GM21526 (cell line): ENCODE measurements around the gene NFKBIB.

ENCODE experiments used
- ATAC-seq: cut with Tn5 transposase; IDR thresholded peaks from one replicate; pipeline ENCODE4 v1.9.1; 2021; ENCODE audit warnings: moderate library complexity; ENCODE audit not compliant: unreplicated experiment, low FRiP score

The NFKBIB gene

DNA sequence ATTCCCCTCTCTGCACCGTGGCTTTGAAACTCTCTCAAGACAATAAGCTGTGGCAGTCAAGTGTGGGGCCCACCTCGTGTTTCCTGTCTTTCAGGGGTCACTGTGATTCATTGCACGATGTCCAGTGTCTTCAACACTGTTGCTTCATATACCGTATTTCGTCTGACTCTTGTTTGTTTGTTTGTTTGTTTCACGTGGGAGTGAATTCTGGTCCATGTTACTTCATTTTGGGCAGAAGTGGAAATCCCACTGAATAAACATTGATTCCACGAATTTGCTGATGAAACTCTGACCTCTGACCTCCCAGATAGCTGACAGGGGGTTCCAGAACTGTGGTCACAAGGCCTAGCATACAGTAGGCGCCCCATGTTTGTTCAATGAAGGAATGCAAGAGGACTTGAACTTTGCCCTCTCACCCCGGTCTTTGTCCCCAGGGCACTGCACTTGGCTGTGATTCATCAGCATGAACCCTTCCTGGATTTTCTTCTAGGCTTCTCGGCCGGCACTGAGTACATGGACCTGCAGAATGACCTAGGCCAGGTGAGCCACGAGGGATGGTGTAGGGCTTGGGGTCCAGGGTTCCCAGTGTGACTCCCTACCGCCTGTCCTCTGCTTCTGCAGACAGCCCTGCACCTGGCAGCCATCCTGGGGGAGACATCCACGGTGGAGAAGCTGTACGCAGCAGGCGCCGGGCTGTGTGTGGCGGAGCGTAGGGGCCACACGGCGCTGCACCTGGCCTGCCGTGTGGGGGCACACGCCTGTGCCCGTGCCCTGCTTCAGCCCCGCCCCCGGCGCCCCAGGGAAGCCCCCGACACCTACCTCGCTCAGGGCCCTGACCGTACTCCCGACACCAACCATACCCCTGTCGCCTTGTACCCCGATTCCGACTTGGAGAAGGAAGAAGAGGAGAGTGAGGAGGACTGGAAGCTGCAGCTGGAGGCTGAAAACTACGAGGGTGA lies 5.1 kb downstream of the NFKBIB start:
- ATAC-seq = no peak

DNA sequence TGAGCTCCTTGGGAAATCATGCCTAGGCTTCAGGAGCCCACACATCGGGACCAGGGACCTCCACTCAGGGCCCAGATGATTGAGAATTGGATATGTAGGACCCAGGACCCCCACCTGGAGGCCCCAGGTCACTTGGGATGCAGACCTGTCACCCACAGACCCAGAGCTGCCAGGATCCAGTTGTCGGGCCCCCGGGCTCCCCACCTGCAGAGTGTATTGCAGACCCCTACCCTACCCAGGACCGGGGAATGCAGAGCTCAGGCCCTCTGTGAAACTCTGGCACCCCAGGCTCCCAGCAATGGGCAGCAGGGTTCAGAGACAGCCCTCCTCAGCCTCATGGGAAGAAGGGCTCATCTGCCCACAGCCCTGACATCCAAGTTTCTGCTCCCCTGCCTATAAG lies 5.9 kb downstream of the NFKBIB start:
- ATAC-seq = no peak

DNA sequence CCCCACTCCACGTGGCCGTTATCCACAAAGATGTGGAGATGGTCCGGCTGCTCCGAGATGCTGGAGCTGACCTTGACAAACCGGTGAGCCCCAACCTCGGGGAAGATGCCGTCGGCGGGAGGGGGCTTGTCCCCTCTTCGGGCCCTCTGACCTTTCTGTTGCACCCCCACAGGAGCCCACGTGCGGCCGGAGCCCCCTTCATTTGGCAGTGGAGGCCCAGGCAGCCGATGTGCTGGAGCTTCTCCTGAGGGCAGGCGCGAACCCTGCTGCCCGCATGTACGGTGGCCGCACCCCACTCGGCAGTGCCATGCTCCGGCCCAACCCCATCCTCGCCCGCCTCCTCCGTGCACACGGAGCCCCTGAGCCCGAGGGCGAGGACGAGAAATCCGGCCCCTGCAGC lies 7.5 kb downstream of the NFKBIB start:
- no peak for ATAC-seq

- ATAC-seq = no peak
Observed at GRCh38 chr19:38907670-38908069, 7.9 kb downstream of the NFKBIB start.

DNA sequence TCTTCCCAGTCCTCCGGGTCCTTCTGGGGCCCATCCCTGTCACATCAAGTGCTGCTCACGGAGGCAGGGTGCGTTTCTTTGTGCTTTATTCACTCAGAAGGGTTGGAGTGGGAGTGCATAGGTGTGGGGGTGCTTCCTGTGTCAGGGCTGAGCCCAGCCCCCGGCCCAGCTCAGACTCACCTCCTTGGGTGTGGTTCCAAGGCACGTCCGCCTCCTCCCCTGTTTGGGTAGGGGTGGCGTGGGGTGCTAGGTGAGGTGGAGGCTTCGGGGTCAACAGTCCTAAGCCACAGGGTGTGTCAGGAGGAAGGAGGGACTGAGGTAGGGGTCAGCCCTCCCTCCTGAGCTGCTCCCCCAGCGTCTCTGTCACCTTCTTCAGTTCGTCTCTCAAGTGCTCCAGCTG lies 9.1 kb downstream of the NFKBIB start:
- no peak for ATAC-seq

DNA sequence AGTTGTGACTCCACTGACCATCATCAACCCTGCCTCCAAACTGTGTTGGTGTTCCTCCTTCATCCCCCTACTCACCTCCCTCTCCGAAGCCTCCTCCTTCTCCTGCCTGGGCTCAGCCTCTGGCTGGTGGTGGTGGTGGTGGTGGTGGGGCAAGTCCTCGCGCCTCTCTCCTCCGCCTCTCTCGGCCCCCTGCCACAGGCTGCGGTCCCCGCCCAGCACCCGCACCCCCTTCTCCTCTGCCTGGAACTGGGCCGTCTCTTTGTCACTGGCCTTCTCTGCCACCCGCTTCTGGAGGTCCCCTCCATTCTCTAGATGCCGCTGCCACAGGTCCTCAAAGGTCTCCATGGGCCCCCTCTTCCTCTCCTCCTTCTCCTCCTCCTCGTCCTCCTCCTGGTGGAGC lies 10.7 kb downstream of the NFKBIB start:
- ATAC-seq = no peak

DNA sequence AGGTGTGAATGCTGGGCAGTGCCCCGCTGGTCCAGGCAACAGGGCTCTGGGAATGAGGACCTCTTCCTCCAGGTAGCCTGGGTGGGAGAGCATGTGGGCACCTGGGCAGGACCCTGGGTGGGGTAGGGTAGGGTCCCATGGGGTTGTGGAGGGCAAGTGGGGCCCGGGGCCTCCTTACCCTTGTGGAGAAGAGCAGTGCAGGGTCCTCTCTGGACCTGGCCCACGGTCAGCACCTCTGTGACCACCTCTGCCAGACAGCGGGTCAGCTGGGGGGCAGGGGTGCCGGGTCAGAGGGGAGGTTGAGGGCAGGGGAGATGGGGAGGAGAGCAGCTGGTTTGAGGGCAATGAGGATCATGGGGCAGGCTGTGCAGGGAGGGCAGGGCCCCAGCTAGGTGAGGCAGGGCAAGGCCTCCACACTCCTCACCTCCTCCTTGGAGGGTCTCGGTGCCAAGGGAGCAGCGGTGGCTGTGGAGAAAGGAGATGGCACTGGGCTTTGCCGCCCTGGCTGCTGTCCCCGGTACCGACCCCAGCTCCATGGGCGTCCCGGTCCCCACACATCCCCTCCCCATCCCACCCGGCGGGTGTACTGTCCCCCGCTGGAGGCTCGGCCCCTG lies 11.7 kb downstream of the NFKBIB start:
- ATAC-seq = no peak

GRCh38 chr19:38912600-38913514 lies 13.1 kb downstream of the NFKBIB start:
- ATAC-seq = no peak

- ATAC-seq = no peak
Observed at GRCh38 chr19:38913958-38914357, 14.2 kb downstream of the NFKBIB start.

DNA sequence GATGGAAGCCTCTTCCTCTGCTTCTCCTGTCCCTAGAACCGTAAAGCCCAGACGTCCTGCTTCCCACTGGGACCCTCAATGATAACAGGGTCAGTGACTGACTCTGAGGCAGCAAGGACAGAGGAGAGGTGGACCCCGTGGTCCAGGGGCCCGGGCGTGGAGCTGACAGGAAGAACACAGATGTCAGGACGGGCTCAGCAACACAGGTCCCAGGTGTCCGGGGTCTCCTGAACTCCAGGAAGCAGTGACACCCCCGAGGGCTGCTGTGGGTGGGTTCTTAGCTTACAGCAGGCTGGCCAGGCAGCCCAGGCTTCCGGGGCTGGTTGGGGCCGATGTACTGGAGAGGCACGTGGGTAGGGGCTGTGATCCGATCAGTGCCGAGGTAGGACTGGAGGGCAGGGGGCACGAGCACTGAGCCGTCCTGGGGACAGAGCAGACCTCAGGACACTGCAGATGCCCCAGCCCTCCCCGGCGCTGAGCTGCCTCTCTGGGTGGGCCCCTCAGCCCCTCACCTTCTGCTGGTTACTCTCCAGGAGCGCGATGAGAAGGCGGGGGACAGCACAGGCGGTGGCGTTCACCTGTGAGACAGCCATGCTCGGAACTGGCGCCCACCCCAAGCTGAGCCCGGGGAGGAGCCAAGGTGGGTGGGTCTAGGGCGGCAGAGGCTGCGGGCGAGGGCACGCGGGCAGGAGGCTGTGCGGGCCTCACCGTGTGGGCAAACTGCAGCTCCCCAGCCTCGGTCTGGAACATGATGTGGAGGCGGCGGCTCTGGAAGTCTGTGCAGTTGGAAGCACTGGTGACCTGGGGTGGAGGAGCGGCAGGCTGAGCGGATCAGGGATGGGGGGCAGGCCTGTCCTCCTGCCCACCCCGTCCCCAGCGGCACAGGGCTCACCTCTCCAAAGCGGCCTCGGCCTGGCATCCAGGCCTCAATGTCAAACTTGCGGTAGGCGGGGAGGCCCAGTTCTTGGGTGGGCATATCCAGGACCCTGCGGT lies 15.9 kb downstream of the NFKBIB start:
- no peak for ATAC-seq

DNA sequence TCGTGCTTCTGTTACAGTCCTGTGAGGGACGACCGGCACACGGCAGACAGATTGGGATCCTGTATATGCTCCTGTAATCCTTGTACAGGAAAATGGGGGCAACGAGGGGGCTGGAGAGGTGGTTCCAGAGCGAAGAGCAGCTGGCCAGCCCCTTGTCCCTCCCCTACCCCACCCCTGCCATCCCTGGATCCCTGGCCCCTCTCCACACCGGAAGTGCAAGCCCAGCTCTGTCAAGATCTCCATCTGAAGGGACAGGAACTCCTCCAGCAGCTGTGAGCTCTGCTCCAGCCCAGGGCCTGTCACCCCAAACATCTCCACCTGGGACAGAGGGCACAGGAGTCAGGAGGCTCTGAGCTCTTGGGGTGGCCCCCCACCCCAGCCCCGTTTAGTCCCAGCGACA lies 17.7 kb downstream of the NFKBIB start:
- ATAC-seq = no peak

- no peak for ATAC-seq
Observed at GRCh38 chr19:38917921-38918491, 18.2 kb downstream of the NFKBIB start.

DNA sequence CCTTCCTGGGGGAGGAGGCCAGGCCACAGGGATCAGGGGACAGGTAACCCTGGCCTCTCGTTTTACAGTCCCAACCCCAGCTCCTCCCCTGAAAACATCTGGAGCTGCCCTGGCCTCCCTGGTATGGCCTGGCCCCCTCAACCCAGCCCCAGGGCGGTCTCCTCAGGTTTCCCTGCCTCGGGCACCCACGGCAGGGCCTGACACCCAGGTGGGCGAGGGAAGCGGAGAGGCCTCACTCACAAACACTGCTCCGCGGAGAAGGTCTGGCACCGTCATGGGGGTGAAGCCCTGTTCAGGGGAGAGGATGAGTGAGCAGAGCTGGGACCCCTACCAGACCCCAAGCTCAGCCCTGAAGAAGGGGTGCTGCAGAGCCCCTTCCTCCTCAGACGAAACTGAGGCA lies 18.8 kb downstream of the NFKBIB start:
- ATAC-seq = no peak

- ATAC-seq = no peak
Observed at GRCh38 chr19:38919837-38920601, 20.2 kb downstream of the NFKBIB start.

GRCh38 chr19:38920602-38921419 lies 21.0 kb downstream of the NFKBIB start:
- no peak for ATAC-seq

- ATAC-seq = no peak
Observed at GRCh38 chr19:38921420-38922274, 21.9 kb downstream of the NFKBIB start.

DNA sequence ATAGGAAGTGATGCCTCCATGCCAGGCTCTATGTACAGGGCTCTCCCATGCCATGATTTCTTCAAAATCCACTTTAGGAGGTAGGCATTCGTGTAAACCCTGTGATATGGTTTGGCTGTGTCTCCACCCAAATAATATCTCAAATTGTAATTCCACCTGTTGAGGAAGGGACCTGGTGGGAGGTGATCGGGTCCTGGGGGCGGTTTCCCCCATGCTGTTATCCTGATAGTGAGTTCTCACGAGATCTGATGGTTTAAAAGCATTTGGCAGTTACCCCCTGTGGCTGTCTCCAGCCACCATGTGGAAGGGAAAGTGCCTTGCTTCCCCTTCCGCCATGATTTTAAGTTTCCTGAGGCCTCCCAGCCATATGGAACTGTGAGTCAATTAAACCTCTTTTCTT lies 22.7 kb downstream of the NFKBIB start:
- ATAC-seq = no peak
